ENCODE data around the gene ERV3-1. TPM values are rescaled to one million over a fixed set of nuclear protein-coding genes. Genes with fewer than 3 reads are reported as not detected.
"Not testable (repeated sequence)": the region's sequence is repeated elsewhere in the genome, so short reads cannot be mapped to it uniquely, and the experiment has no call there.

ERV3-1 gene
- total RNA-seq, 4 donors from 2014 or later: 11.3 to 45.1 (median 33.4) TPM

- Histone ChIP-seq H3K9me3 (no peaks in the 10 kb centered on the region), H3K36me3 (no peaks in the 10 kb centered on the region), H3K4me3 (peak overlapping the region; percentile 75), H3K27me3 (no peaks in the 10 kb centered on the region), H3K4me1 (peaks cover 18% of the 10 kb centered on the region), H3K27ac (peak overlapping the region; percentile 93)
- TF ChIP-seq EP300 (IDR thresholded peaks at IDR 0.05) (no peak), CTCF (IDR thresholded peaks at IDR 0.05) (no peak), POLR2AphosphoS5 (IDR thresholded peaks at IDR 0.05) (no peak), POLR2A (IDR thresholded peaks at IDR 0.05) (no peak)
- WGBS: 25% methylated on average over 5 of the region's 92 CpGs
- peak; percentile 94 for DNase-seq (ENCODE audit: low spot score in 2 of 2)
These were observed 31.5 kb upstream of the ERV3-1 start for GRCh38 chr7:65037740-65038688.

GRCh38 chr7:65036526-65036925, 30.0 kb upstream of the ERV3-1 start:
- H3K4me1 ChIP-seq: peaks cover 18% of the 10 kb centered on the region
- not testable (repeated sequence) for H3K36me3 ChIP-seq; H3K9me3 ChIP-seq; H3K27me3 ChIP-seq; DNase-seq (ENCODE audit: low spot score in 2 of 2); H3K4me3 ChIP-seq
- 38% methylated on average over 2 of the region's 2 CpGs for WGBS
- peak overlapping the region; percentile 9 for H3K27ac ChIP-seq

- not testable (repeated sequence) for H3K36me3 ChIP-seq; DNase-seq (ENCODE audit: low spot score in 2 of 2); H3K27ac ChIP-seq; H3K4me3 ChIP-seq; H3K9me3 ChIP-seq; H3K27me3 ChIP-seq
- peaks cover 15% of the 10 kb centered on the region for H3K4me1 ChIP-seq
These were observed 29.0 kb upstream of the ERV3-1 start for GRCh38 chr7:65035469-65035868.

- not testable (repeated sequence) for DNase-seq (ENCODE audit: low spot score in 2 of 2); H3K9me3 ChIP-seq; H3K27me3 ChIP-seq; H3K4me3 ChIP-seq; H3K27ac ChIP-seq; H3K4me1 ChIP-seq; H3K36me3 ChIP-seq
- WGBS: 83% methylated on average over 10 of the region's 10 CpGs
These were observed 27.8 kb upstream of the ERV3-1 start for GRCh38 chr7:65034120-65034782.

DNA sequence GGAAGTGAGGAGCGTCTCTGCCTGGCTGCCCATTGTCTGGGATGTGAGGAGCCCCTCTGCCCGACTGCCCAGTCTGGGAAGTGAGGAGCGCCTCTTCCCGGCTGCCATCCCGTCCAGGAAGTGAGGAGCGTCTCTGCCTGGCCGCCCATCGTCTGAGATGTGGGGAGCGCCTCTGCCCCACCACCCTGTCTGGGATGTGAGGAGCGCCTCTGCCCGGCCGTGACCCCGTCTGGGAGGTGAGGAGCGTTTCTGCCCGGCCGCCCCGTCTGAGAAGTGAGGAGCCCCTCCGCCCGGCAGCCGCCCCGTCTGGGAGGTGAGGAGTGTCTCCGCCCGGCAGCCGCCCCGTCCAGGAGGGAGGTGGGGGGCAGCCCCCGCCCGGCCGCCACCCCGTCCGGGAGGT, 26.9 kb upstream of the ERV3-1 start:
- H3K9me3 ChIP-seq; H3K27ac ChIP-seq; H3K4me1 ChIP-seq; H3K36me3 ChIP-seq; H3K27me3 ChIP-seq; DNase-seq (ENCODE audit: low spot score in 2 of 2); H3K4me3 ChIP-seq: not testable (repeated sequence)
- 99% methylated on average over 26 of the region's 30 CpGs for WGBS

GRCh38 chr7:65025023-65025422, 18.5 kb upstream of the ERV3-1 start:
- not testable (repeated sequence) for DNase-seq (ENCODE audit: low spot score in 2 of 2); H3K27ac ChIP-seq; H3K4me3 ChIP-seq; H3K4me1 ChIP-seq; H3K27me3 ChIP-seq; H3K9me3 ChIP-seq; H3K36me3 ChIP-seq

GRCh38 chr7:65020978-65021377, 14.5 kb upstream of the ERV3-1 start:
- WGBS: 46% methylated on average over 2 of the region's 3 CpGs
- not testable (repeated sequence) for H3K27ac ChIP-seq; H3K4me1 ChIP-seq; H3K4me3 ChIP-seq; H3K9me3 ChIP-seq; DNase-seq (ENCODE audit: low spot score in 2 of 2); H3K27me3 ChIP-seq; H3K36me3 ChIP-seq

- DNase-seq (ENCODE audit: low spot score in 2 of 2); H3K36me3 ChIP-seq; H3K27me3 ChIP-seq; H3K4me3 ChIP-seq; H3K9me3 ChIP-seq; H3K27ac ChIP-seq: not testable (repeated sequence)
- WGBS: 86% methylated on average over 7 of the region's 7 CpGs
- peaks cover 14% of the 10 kb centered on the region for H3K4me1 ChIP-seq
These were observed 3.4 kb upstream of the ERV3-1 start for GRCh38 chr7:65009881-65010280.

DNA sequence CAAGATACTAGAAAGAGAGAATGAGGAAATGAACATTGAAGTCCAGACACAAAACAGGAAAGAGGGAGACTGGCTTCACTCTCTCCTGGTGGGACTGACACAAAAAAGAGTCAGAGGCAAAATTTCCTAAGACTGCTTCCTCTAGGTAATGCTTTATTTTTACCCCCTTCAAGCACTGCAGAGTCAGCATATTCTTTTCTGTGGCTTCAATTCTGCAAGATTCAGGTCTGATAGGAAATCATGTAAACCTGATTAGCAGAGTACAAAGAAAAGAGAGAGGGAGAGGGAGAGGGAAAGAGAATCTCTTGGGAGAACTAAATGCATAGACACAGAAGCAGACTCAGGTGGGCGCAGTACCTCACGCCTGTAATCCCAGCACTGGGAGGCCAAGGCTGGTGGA, 2.9 kb upstream of the ERV3-1 start:
- WGBS: 87% methylated on average over 2 of the region's 2 CpGs
- not testable (repeated sequence) for DNase-seq (ENCODE audit: low spot score in 2 of 2)

DNA sequence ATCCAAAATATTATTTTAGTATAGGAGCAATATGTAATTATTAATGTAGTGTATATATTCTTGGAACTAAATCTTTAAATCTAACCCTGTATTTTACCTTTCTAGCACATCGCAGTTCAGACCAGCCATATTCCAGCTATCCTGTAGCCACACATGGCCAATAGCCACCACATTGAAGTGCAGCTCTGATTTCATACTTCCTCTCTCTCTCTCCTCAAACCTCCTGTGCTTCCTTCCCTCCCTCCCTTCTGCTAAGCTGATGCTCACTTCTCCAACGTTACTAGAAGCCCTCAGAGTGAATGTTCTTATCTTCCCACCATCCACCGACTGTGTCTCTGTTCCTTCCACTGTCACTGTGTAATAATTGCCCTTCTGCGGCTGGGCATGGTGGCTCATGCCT, 549 bp upstream of the ERV3-1 start:
- WGBS: 59% methylated on average over 4 of the region's 4 CpGs
- not testable (repeated sequence) for DNase-seq (ENCODE audit: low spot score in 2 of 2); H3K36me3 ChIP-seq; H3K9me3 ChIP-seq; H3K27me3 ChIP-seq
- Histone ChIP-seq H3K4me1 (peaks cover 30% of the 10 kb centered on the region), H3K27ac (peak overlapping the region; percentile 85), H3K4me3 (peak overlapping the region; percentile 67)

More for the DNA sequence above, 2.9 kb upstream of the ERV3-1 start:
- not testable (repeated sequence) for H3K27ac ChIP-seq, H3K36me3 ChIP-seq, H3K9me3 ChIP-seq, H3K27me3 ChIP-seq, H3K4me3 ChIP-seq
- peaks cover 18% of the 10 kb centered on the region for H3K4me1 ChIP-seq
